ENCODE data around the gene HS3ST3B1. TPM values are rescaled to one million over a fixed set of nuclear protein-coding genes. Genes with fewer than 3 reads are reported as not detected.

The HS3ST3B1 gene
- total RNA-seq, 1 experiment from 2014 or later, result 22.3 TPM

GRCh38 chr17:14331225-14331981, 30.5 kb downstream of the HS3ST3B1 start:
- H3K4me3 Mint-ChIP-seq, result peak overlapping the region; percentile 58
- no peaks in the 10 kb centered on the region for H3K36me3 Mint-ChIP-seq

DNA sequence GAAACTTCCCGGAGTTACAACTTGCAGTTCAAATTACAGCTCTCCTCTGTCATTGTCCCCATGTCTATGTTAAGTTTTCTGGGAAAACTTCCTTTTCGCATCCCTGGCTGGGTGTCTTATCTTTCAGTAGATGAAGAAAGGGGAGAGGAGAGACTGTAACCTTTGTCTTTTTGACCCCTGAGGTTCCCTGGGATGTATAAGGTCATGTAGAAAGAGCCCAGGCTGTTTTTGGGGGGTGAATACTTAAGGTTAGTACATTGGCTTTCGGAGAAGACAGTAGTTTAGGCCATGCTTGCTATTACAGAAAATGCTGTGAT, 31.1 kb downstream of the HS3ST3B1 start:
- CTCF ChIA-PET, result interaction anchor here (0.6 to 2.9 kb wide), 5 partner anchors 23 to 594 kb away, joined by 3 to 24 read pairs (median 4); partner anchors contain the start of gene HS3ST3B1
- no peak for TF ChIP-seq ZNF532 (CRISPR knock-in tag; IDR thresholded peaks at IDR 0.05; ENCODE audit: borderline replicate concordance)
- no peak for TF ChIP-seq TEAD4 (CRISPR knock-in tag; IDR thresholded peaks at IDR 0.05)
- no peak for TF ChIP-seq PREB (CRISPR knock-in tag; IDR thresholded peaks at IDR 0.05; ENCODE audit: borderline replicate concordance)
- TF ChIP-seq USF2 (CRISPR knock-in tag; IDR thresholded peaks at IDR 0.05), result no peak
- peak; percentile 7; the same call in 1 of the 2 replicates for ATAC-seq
- Mint-ChIP-seq H3K9me3 (no peaks in the 10 kb centered on the region), H3K36me3 (no peaks in the 10 kb centered on the region), H3K4me1 (peaks cover 95% of the 10 kb centered on the region), H3K27ac (peak overlapping the region; percentile 94), H3K27me3 (ENCODE audit: low read depth) (peaks cover 10% of the 10 kb centered on the region), H3K4me3 (peak overlapping the region; percentile 58)
- no peak for DNase-seq (ENCODE audit: low spot score)
- POLR2A ChIA-PET, result interaction anchor here (0.7 to 1.2 kb wide), 4 partner anchors 23 to 730 kb away, joined by 3 to 10 read pairs (median 6); partner anchors contain the start of gene HS3ST3A1

More at GRCh38 chr17:14331225-14331981, 30.5 kb downstream of the HS3ST3B1 start:
- TF ChIP-seq TEAD1 (CRISPR knock-in tag; IDR thresholded peaks at IDR 0.05) (no peak), ZBTB21 (CRISPR knock-in tag; IDR thresholded peaks at IDR 0.05; ENCODE audit: borderline replicate concordance) (no peak)
- TF ChIP-seq, protein P1, sequence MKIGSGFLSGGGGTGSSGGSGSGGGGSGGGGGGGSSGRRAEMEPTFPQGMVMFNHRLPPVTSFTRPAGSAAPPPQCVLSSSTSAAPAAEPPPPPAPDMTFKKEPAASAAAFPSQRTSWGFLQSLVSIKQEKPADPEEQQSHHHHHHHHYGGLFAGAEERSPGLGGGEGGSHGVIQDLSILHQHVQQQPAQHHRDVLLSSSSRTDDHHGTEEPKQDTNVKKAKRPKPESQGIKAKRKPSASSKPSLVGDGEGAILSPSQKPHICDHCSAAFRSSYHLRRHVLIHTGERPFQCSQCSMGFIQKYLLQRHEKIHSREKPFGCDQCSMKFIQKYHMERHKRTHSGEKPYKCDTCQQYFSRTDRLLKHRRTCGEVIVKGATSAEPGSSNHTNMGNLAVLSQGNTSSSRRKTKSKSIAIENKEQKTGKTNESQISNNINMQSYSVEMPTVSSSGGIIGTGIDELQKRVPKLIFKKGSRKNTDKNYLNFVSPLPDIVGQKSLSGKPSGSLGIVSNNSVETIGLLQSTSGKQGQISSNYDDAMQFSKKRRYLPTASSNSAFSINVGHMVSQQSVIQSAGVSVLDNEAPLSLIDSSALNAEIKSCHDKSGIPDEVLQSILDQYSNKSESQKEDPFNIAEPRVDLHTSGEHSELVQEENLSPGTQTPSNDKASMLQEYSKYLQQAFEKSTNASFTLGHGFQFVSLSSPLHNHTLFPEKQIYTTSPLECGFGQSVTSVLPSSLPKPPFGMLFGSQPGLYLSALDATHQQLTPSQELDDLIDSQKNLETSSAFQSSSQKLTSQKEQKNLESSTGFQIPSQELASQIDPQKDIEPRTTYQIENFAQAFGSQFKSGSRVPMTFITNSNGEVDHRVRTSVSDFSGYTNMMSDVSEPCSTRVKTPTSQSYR (CRISPR knock-in tag; IDR thresholded peaks at IDR 0.05), result no peak
- Mint-ChIP-seq H3K4me1 (peaks cover 89% of the 10 kb centered on the region), H3K9me3 (no peaks in the 10 kb centered on the region), H3K27ac (peak overlapping the region; percentile 94), H3K27me3 (ENCODE audit: low read depth) (peaks cover 10% of the 10 kb centered on the region)
- CTCF ChIA-PET, result interaction anchor here (0.7 to 2.9 kb wide), 8 partner anchors 10 to 825 kb away, joined by 3 to 24 read pairs (median 4); partner anchors contain the start of gene HS3ST3B1
- DNase-seq (ENCODE audit: low spot score) (peak; percentile 18), ATAC-seq (peak; percentile 78)
- POLR2A ChIA-PET, result interaction anchor here (0.8 to 1.7 kb wide), 6 partner anchors 22 to 729 kb away, joined by 3 to 11 read pairs (median 3); partner anchors contain the start of genes HS3ST3A1 and HS3ST3B1

DNA sequence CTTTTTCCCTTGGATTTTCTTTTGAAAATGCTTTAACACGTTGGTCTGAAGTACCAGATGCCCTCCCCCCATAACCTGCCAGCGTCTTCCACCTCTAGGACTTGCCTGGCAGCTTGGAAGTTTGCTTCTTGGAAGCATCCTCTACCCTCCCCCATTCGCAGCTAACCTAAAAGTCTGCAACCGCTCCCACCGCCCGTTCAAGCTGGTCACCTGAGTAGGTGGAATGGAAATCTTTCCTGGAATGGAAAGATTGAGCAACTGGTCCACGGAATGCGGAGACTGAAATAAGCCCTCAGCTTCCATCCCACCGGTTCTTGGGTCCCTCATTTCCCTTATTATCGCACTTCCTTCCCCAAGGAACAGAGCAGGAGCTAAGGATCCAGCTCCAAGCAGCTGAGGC, 31.4 kb downstream of the HS3ST3B1 start:
- peak; percentile 41 for DNase-seq (ENCODE audit: low spot score)
- peaks cover 94% of the 10 kb centered on the region for H3K4me1 Mint-ChIP-seq
- no peaks in the 10 kb centered on the region for H3K36me3 Mint-ChIP-seq
- ChIA-PET POLR2A (interaction anchor here (0.7 to 1.2 kb wide), 4 partner anchors 23 to 730 kb away, joined by 3 to 10 read pairs (median 6); partner anchors contain the start of gene HS3ST3A1), CTCF (interaction anchor here (0.5 to 2.9 kb wide), 6 partner anchors 23 to 1281 kb away, joined by 3 to 24 read pairs (median 4); partner anchors contain the start of gene HS3ST3B1)
- peak overlapping the region; percentile 58 for H3K4me3 Mint-ChIP-seq
- ATAC-seq, result peak; percentile 27
- peaks cover 10% of the 10 kb centered on the region for H3K27me3 Mint-ChIP-seq (ENCODE audit: low read depth)
- peak overlapping the region; percentile 94 for H3K27ac Mint-ChIP-seq
- no peaks in the 10 kb centered on the region for H3K9me3 Mint-ChIP-seq
- TF ChIP-seq, protein P2, sequence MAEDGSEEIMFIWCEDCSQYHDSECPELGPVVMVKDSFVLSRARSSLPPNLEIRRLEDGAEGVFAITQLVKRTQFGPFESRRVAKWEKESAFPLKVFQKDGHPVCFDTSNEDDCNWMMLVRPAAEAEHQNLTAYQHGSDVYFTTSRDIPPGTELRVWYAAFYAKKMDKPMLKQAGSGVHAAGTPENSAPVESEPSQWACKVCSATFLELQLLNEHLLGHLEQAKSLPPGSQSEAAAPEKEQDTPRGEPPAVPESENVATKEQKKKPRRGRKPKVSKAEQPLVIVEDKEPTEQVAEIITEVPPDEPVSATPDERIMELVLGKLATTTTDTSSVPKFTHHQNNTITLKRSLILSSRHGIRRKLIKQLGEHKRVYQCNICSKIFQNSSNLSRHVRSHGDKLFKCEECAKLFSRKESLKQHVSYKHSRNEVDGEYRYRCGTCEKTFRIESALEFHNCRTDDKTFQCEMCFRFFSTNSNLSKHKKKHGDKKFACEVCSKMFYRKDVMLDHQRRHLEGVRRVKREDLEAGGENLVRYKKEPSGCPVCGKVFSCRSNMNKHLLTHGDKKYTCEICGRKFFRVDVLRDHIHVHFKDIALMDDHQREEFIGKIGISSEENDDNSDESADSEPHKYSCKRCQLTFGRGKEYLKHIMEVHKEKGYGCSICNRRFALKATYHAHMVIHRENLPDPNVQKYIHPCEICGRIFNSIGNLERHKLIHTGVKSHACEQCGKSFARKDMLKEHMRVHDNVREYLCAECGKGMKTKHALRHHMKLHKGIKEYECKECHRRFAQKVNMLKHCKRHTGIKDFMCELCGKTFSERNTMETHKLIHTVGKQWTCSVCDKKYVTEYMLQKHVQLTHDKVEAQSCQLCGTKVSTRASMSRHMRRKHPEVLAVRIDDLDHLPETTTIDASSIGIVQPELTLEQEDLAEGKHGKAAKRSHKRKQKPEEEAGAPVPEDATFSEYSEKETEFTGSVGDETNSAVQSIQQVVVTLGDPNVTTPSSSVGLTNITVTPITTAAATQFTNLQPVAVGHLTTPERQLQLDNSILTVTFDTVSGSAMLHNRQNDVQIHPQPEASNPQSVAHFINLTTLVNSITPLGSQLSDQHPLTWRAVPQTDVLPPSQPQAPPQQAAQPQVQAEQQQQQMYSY (CRISPR knock-in tag; IDR thresholded peaks at IDR 0.05), result no peak
- TF ChIP-seq STAT6 (CRISPR knock-in tag; conservative IDR thresholded peaks at IDR 0.05; ENCODE audit: low read depth) (no peak), ZNF671 (CRISPR knock-in tag; IDR thresholded peaks at IDR 0.05) (no peak), JAZF1 (CRISPR knock-in tag; IDR thresholded peaks at IDR 0.05) (no peak), SP1 (CRISPR knock-in tag; conservative IDR thresholded peaks at IDR 0.05) (no peak), OVOL2 (CRISPR knock-in tag; IDR thresholded peaks at IDR 0.05; ENCODE audit: borderline replicate concordance) (no peak)

Measured in WTC11 (cell line).